ENCODE results near the gene RERE. TPM values are rescaled to one million over a fixed set of nuclear protein-coding genes. Genes with fewer than 3 reads are reported as not detected.

The RERE gene
- total RNA-seq, 1 experiment from 2014 or later, result 161 TPM

DNA sequence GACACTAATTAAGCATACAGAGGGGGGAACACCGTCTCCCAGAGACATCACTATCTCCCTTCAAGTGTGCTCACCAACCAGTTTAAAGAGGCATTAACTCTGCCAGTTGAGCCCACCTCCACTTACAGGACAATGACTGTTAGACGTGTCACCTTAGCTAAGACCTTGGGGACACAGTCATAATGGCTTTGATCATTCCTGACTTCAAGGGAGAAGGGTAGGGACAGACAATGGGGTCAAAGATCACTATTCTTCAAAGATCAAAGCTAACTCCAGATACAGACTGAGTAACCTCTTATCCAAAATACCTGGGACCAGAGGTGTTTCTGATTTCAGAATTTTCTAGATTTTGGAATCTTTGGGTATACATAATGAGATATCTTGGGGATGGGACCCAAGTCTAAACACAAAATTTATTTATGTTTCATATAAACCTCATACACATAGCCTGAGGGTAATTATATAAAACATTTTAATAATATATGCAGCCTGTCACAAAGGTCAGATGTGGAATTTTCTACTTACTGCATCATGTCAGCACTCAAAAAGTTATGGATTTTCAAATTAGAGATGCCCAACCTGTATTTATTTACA, 253.4 kb downstream of the RERE start:
- no peak for DNase-seq (ENCODE audit: low spot score)
- no peak for ATAC-seq
- Mint-ChIP-seq H3K27ac (peak overlapping the region; percentile 23; the same call in 1 of the 2 replicates), H3K4me3 (no peak overlapping the region), H3K36me3 (no peaks in the 10 kb centered on the region), H3K27me3 (ENCODE audit: low read depth) (no peaks in the 10 kb centered on the region), H3K4me1 (peaks cover 37% of the 10 kb centered on the region), H3K9me3 (no peaks in the 10 kb centered on the region)
- ChIA-PET CTCF (interaction anchor here (0.6 to 3.0 kb wide), 3 partner anchors 107 to 285 kb away, joined by 3 to 29 read pairs (median 4); no protein-coding TSS in a partner anchor), POLR2A (no interaction called here)
- peak; percentile 35; the same call in 1 of the 2 replicates for TF ChIP-seq GABPB1 (CRISPR knock-in tag; IDR thresholded peaks at IDR 0.05)
- TF ChIP-seq CREM (CRISPR knock-in tag; IDR thresholded peaks at IDR 0.05), result no peak

DNA sequence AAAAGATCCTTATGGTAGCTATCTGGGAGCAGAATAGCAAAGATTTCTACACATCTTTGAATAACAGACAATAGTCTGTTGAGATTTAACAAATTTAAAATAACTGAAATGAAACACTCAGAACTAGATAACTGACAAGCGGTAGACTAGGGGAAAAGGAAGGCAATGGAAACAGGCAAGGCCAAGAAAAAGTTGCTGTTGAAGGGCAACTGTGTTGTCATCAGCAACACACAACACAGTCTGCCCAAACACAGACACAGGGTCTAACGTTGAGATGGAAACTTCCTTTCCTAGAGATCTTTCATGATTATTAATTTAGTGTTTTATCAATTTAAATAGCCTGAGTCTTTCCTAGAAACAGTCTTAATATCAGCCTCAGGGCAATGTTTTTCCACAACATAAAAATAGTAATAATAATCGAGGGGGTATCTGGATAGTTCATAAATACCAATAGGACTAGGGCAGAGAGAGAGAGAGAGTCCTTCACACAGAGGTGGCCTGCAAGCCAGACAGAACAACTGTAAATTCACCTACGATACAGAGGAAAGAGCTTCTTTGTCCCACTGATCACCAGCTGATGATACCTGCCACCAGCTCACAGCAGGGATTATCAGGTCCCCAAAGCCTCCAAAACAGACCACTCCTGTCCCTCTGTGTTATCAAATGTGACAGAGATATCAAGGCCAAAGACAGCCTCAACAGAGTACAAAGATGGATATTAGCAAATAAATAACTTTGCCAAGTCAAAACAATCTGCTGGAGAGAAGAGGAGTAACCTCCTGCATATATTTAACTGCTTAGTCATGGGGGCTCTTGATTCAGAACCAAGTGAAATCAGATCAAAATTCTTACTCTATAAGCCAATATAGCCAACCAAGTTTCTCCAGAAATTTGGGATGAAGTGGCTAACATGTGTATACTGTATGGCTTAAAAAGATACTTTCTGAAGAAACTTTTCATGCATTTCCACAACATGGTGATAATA, 254.3 kb downstream of the RERE start:
- CTCF ChIA-PET, result interaction anchor here (0.6 to 3.0 kb wide), 5 partner anchors 108 to 588 kb away, joined by 3 to 29 read pairs (median 4); no protein-coding TSS in a partner anchor
- ATAC-seq, result peak; percentile 40
- H3K36me3 Mint-ChIP-seq, result no peaks in the 10 kb centered on the region
- peak overlapping the region; percentile 75; the same call in 1 of the 2 replicates for H3K27ac Mint-ChIP-seq
- H3K27me3 Mint-ChIP-seq (ENCODE audit: low read depth), result no peaks in the 10 kb centered on the region
- DNase-seq (ENCODE audit: low spot score), result no peak
- no peak overlapping the region for H3K4me3 Mint-ChIP-seq
- POLR2A ChIA-PET, result interaction anchor here (0.6 kb wide), 1 partner anchor 79 kb away, joined by 3 read pairs; no protein-coding TSS in a partner anchor
- H3K9me3 Mint-ChIP-seq, result no peaks in the 10 kb centered on the region
- TF ChIP-seq ZNF121 (CRISPR knock-in tag; IDR thresholded peaks at IDR 0.05) (no peak), ZNF317 (CRISPR knock-in tag; IDR thresholded peaks at IDR 0.05; ENCODE audit: borderline replicate concordance, low read depth) (no peak), NFATC4 (CRISPR knock-in tag; IDR thresholded peaks at IDR 0.05) (no peak), E2F1 (CRISPR knock-in tag; IDR thresholded peaks at IDR 0.05) (no peak), JUN (CRISPR knock-in tag; IDR thresholded peaks at IDR 0.05) (no peak), MYBL2 (CRISPR knock-in tag; IDR thresholded peaks at IDR 0.05) (no peak), SP1 (CRISPR knock-in tag; conservative IDR thresholded peaks at IDR 0.05) (no peak)
- TF ChIP-seq, protein P1, sequence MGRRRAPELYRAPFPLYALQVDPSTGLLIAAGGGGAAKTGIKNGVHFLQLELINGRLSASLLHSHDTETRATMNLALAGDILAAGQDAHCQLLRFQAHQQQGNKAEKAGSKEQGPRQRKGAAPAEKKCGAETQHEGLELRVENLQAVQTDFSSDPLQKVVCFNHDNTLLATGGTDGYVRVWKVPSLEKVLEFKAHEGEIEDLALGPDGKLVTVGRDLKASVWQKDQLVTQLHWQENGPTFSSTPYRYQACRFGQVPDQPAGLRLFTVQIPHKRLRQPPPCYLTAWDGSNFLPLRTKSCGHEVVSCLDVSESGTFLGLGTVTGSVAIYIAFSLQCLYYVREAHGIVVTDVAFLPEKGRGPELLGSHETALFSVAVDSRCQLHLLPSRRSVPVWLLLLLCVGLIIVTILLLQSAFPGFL (CRISPR knock-in tag; IDR thresholded peaks at IDR 0.05; ENCODE audit: borderline replicate concordance), result no peak
- H3K4me1 Mint-ChIP-seq, result peaks cover 37% of the 10 kb centered on the region

DNA sequence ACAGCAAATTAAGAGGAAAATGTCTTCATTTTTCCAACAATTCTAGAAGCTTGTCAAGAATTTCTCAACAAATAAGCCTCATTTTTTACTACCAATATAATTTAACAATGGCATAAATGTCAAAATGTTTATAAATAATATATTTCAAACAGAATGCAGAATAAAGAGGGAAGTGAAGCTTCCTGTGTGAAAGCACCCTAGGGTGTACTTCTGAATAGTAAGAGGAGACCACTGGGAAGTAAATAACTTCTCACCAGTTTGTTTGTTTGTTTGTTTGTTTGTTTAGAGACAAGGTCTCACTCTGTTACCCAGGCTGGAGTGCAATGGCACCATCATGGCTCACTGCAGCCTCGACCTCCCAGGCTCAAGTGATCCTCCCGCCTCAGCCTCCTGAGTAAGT, 255.2 kb downstream of the RERE start:
- no peak overlapping the region for H3K4me3 Mint-ChIP-seq
- H3K36me3 Mint-ChIP-seq, result 0 out of 2 replicates have a peak, but pooled peaks cover 2% of the 10 kb centered on the region
- POLR2A ChIA-PET, result no interaction called here
- DNase-seq (ENCODE audit: low spot score) (no peak), ATAC-seq (no peak)
- peaks cover 37% of the 10 kb centered on the region for H3K4me1 Mint-ChIP-seq
- CTCF ChIA-PET, result interaction anchor here (1.0 to 3.0 kb wide), 19 partner anchors 8 to 587 kb away, joined by 3 to 33 read pairs (median 6); no protein-coding TSS in a partner anchor
- H3K9me3 Mint-ChIP-seq, result no peaks in the 10 kb centered on the region
- H3K27me3 Mint-ChIP-seq (ENCODE audit: low read depth), result no peaks in the 10 kb centered on the region
- no peak overlapping the region for H3K27ac Mint-ChIP-seq
- no peak for TF ChIP-seq ZBTB43 (CRISPR knock-in tag; IDR thresholded peaks at IDR 0.05)
- TF ChIP-seq MXD4 (CRISPR knock-in tag; IDR thresholded peaks at IDR 0.05; ENCODE audit: borderline replicate concordance), result no peak
- no peak for TF ChIP-seq ELF4 (CRISPR knock-in tag; IDR thresholded peaks at IDR 0.05; ENCODE audit: low read depth)
- TF ChIP-seq, protein P2, sequence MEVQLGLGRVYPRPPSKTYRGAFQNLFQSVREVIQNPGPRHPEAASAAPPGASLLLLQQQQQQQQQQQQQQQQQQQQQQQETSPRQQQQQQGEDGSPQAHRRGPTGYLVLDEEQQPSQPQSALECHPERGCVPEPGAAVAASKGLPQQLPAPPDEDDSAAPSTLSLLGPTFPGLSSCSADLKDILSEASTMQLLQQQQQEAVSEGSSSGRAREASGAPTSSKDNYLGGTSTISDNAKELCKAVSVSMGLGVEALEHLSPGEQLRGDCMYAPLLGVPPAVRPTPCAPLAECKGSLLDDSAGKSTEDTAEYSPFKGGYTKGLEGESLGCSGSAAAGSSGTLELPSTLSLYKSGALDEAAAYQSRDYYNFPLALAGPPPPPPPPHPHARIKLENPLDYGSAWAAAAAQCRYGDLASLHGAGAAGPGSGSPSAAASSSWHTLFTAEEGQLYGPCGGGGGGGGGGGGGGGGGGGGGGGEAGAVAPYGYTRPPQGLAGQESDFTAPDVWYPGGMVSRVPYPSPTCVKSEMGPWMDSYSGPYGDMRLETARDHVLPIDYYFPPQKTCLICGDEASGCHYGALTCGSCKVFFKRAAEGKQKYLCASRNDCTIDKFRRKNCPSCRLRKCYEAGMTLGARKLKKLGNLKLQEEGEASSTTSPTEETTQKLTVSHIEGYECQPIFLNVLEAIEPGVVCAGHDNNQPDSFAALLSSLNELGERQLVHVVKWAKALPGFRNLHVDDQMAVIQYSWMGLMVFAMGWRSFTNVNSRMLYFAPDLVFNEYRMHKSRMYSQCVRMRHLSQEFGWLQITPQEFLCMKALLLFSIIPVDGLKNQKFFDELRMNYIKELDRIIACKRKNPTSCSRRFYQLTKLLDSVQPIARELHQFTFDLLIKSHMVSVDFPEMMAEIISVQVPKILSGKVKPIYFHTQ (CRISPR knock-in tag; IDR thresholded peaks at IDR 0.05), result no peak
- TF ChIP-seq NFE2L1 (CRISPR knock-in tag; IDR thresholded peaks at IDR 0.05), result no peak
- TF ChIP-seq E2F4 (CRISPR knock-in tag; IDR thresholded peaks at IDR 0.05; ENCODE audit: borderline replicate concordance, low read depth), result no peak
- no peak for TF ChIP-seq MYBL2 (CRISPR knock-in tag; IDR thresholded peaks at IDR 0.05)
- TF ChIP-seq, protein P3, sequence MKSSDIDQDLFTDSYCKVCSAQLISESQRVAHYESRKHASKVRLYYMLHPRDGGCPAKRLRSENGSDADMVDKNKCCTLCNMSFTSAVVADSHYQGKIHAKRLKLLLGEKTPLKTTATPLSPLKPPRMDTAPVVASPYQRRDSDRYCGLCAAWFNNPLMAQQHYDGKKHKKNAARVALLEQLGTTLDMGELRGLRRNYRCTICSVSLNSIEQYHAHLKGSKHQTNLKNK (CRISPR knock-in tag; IDR thresholded peaks at IDR 0.05), result no peak
- no peak for TF ChIP-seq CBFB (CRISPR knock-in tag; IDR thresholded peaks at IDR 0.05; ENCODE audit: low read depth)
- TF ChIP-seq, protein P4, sequence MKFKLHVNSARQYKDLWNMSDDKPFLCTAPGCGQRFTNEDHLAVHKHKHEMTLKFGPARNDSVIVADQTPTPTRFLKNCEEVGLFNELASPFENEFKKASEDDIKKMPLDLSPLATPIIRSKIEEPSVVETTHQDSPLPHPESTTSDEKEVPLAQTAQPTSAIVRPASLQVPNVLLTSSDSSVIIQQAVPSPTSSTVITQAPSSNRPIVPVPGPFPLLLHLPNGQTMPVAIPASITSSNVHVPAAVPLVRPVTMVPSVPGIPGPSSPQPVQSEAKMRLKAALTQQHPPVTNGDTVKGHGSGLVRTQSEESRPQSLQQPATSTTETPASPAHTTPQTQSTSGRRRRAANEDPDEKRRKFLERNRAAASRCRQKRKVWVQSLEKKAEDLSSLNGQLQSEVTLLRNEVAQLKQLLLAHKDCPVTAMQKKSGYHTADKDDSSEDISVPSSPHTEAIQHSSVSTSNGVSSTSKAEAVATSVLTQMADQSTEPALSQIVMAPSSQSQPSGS (CRISPR knock-in tag; IDR thresholded peaks at IDR 0.05; ENCODE audit: borderline replicate concordance, low read depth), result no peak
- no peak for TF ChIP-seq RELA (CRISPR knock-in tag; IDR thresholded peaks at IDR 0.05; ENCODE audit: borderline replicate concordance)

All from WTC11 (cell line).